Endothelial cell of umbilical vein (primary cell): Measurements from ENCODE around the gene MTSS2. TPM values are rescaled to one million over a fixed set of nuclear protein-coding genes. Genes with fewer than 3 reads are reported as not detected.

Source experiments
- BruUV-seq: library from RNA; stranded (reverse); fragments of 400-500 nt; replicated peaks from 2 replicates; lab custom pipeline; 2021; lab: Mats Ljungman, UMichigan
- CTCF ChIA-PET: fragments of 300-600, 350-600 bp; sonication (Branson Sonifier 250); formaldehyde crosslinking; loops from one replicate; lab custom pipeline; 2021; ENCODE audit warnings: antibody characterized with exemption, inconsistent platforms; lab: Charles Lee
- POLR2A ChIA-PET: fragments of 300-600, 350-600 bp; sonication (Branson Sonifier 250); formaldehyde crosslinking; loops from one replicate; lab custom pipeline; 2021; ENCODE audit warnings: antibody characterized with exemption, inconsistent platforms; lab: Charles Lee
- DNase-seq: peaks from one replicate; pipeline ENCODE4 v3.0.0-alpha.2; 2011; ENCODE audit warnings: low read depth, low spot score
- FAIRE-seq: peaks from 2 replicates; lab custom pipeline; 2011; peaks lifted over from hg19 to GRCh38; lab: Jason Lieb, UNC
- H2AFZ ChIP-seq: 2 replicates; pipeline ENCODE4 v1.6.0; 2012; ENCODE audit warnings: low read depth, low read length, control low read depth, inconsistent platforms
- H3K27ac ChIP-seq: 2 replicates; pipeline ENCODE4 v1.5.1; 2011; ENCODE audit warnings: low read depth, mild to moderate bottlenecking, control low read depth, low read length, moderate library complexity; ENCODE audit not compliant: insufficient read depth
- H3K27me3 ChIP-seq, 2 experiments: 2 replicates each; pipeline versions ENCODE4 v1.6.0 to v1.6.1; 2011; ENCODE audit warnings: low read length in 2 of 2, mixed read lengths in 1 of 2; ENCODE audit not compliant: control insufficient read depth in 2 of 2, insufficient read depth in 2 of 2
- H3K36me3 ChIP-seq, 2 experiments: 2 replicates in 1 of 2; 3 replicates in 1 of 2; pipeline ENCODE4 v1.5.1; 2011; ENCODE audit warnings: low read length in 2 of 2, mild to moderate bottlenecking in 1 of 2, moderate library complexity in 1 of 2; ENCODE audit not compliant: control insufficient read depth in 2 of 2, insufficient read depth in 2 of 2; ENCODE audit errors: extremely low read depth in 1 of 2
- H3K4me1 ChIP-seq: 3 replicates; pipeline ENCODE4 v1.5.1; 2011; ENCODE audit warnings: mild to moderate bottlenecking, low read length; ENCODE audit not compliant: control insufficient read depth, insufficient read depth; ENCODE audit errors: extremely low read depth
- H3K4me2 ChIP-seq: 2 replicates; pipeline ENCODE4 v1.6.1; 2011; ENCODE audit warnings: low read length, control low read depth, mixed read lengths; ENCODE audit not compliant: insufficient read depth
- H3K4me3 ChIP-seq, 3 experiments: fragments of 200-600 bp in 1 of 3; sonication (generic), shearing (Covaris generic) in 1 of 3; replicated peaks in 1 of 3; 2 replicates each; pipeline ENCODE4 v1.5.1; 2011 to 2016; ENCODE audit warnings: control low read depth in 3 of 3, low read length in 3 of 3, mild to moderate bottlenecking in 2 of 3, inconsistent platforms in 1 of 3, low read depth in 1 of 3, moderate library complexity in 1 of 3; ENCODE audit not compliant: insufficient read depth in 1 of 3
- H3K79me2 ChIP-seq: 2 replicates; pipeline ENCODE4 v1.6.0; 2012; ENCODE audit warnings: low read length, inconsistent platforms; ENCODE audit not compliant: control insufficient read depth, insufficient read depth
- H3K9ac ChIP-seq: replicated peaks from 2 replicates; pipeline ENCODE3; 2011; ENCODE audit warnings: low read length, control low read depth; ENCODE audit not compliant: insufficient read depth; ENCODE audit errors: extremely low read depth
- H3K9me1 ChIP-seq: replicated peaks from 3 replicates; pipeline ENCODE4 v1.6.0; 2011; ENCODE audit warnings: mild to moderate bottlenecking, low read length; ENCODE audit not compliant: control insufficient read depth, insufficient read depth; ENCODE audit errors: extremely low read depth
- H3K9me3 ChIP-seq: replicated peaks from 2 replicates; pipeline ENCODE4 v1.5.1; 2012; ENCODE audit warnings: low read length, inconsistent platforms; ENCODE audit not compliant: control insufficient read depth, insufficient read depth
- H4K20me1 ChIP-seq: replicated peaks from 2 replicates; pipeline ENCODE3; 2011; ENCODE audit warnings: mild to moderate bottlenecking, low read length; ENCODE audit not compliant: control insufficient read depth, insufficient read depth; ENCODE audit errors: extremely low read depth
- EZH2 ChIP-seq: IDR thresholded peaks from 2 replicates; pipeline ENCODE4 v1.6.1; 2012; ENCODE audit warnings: borderline replicate concordance, low read depth, mild to moderate bottlenecking, moderate library complexity, low read length, inconsistent platforms; ENCODE audit not compliant: severe bottlenecking
- FOS ChIP-seq: IDR thresholded peaks from 2 replicates; pipeline ENCODE4 v1.6.1; 2011; ENCODE audit warnings: mild to moderate bottlenecking, low read length, moderate library complexity, borderline replicate concordance; ENCODE audit not compliant: insufficient read depth
- GATA2 ChIP-seq: IDR thresholded peaks from 2 replicates; pipeline ENCODE4 v1.7.0; 2011; ENCODE audit warnings: low read depth, mild to moderate bottlenecking, moderate library complexity, mixed read lengths, low read length; ENCODE audit not compliant: insufficient read length, insufficient read depth
- JUN ChIP-seq: IDR thresholded peaks from 2 replicates; pipeline ENCODE4 v1.6.1; 2011; ENCODE audit warnings: borderline replicate concordance, low read depth; ENCODE audit not compliant: insufficient read length, insufficient read depth
- MYC ChIP-seq: IDR thresholded peaks from one replicate; pipeline ENCODE4 v1.6.1; 2011; ENCODE audit warnings: mild to moderate bottlenecking, low read depth, low read length
- POLR2A ChIP-seq: IDR thresholded peaks from 2 replicates; pipeline ENCODE4 v1.6.1; 2012; ENCODE audit warnings: low read depth, mild to moderate bottlenecking, control low read depth, low read length
- POLR2AphosphoS5 ChIP-seq: IDR thresholded peaks from 2 replicates; pipeline ENCODE4 v1.6.1; 2012; ENCODE audit warnings: low read depth, mild to moderate bottlenecking, control low read depth, low read length, moderate library complexity; ENCODE audit not compliant: insufficient read depth
- dilution Hi-C: fragments of 300-500 bp; cut with MboI; formaldehyde crosslinking; loops from one replicate; pipeline ENCODE4 v1.15.0; 2019; ENCODE audit warnings: low sequenced_read_pairs; ENCODE audit not compliant: extremely low pct_ligation_motif_present
- intact Hi-C: fragments of 100-400 bp; cut with micrococcal nuclease; formaldehyde crosslinking; loops from one replicate; pipeline ENCODE4 v1.10.0; 2022
- polyA plus RNA-seq, 4 experiments: library from polyadenylated mRNA; depleted of rRNA in 3 of 4; stranded (reverse) in 3 of 4; unstranded in 1 of 4; fragments of >200 nt; gene quantifications; 2 replicates each; pipeline versions ENCODE4 v1.2.1 to v1.2.3, GENCODE V29; 2011 to 2012; ENCODE audit warnings: missing spikeins in 1 of 4
- total RNA-seq: library from RNA; stranded (reverse); gene quantifications from 2 replicates; pipeline ENCODE4 v1.2.3, GENCODE V29; 2021
- TF ChIP-seq, protein P1 (sequence below): IDR thresholded peaks from 2 replicates; pipeline ENCODE4 v1.6.1; 2011; ENCODE audit not compliant: insufficient read depth, insufficient read length
- TF ChIP-seq, protein P2 (sequence below), 2 donors: IDR thresholded peaks; 1 replicate in 1 of 2; 2 replicates in 1 of 2; pipeline ENCODE4 v1.5.1; 2011; ENCODE audit warnings: low read length in 2 of 2, mild to moderate bottlenecking in 2 of 2, moderate library complexity in 2 of 2, control low read depth in 1 of 2, inconsistent platforms in 1 of 2, low read depth in 1 of 2; ENCODE audit not compliant: insufficient read depth in 1 of 2; ENCODE audit errors: extremely low read depth in 1 of 2

The MTSS2 gene
- total and polyA plus RNA-seq, 2 donors (not counting 3 experiments of a cell fraction or from before 2014, with no cell fraction given): 38.4 to 42.3 TPM

DNA sequence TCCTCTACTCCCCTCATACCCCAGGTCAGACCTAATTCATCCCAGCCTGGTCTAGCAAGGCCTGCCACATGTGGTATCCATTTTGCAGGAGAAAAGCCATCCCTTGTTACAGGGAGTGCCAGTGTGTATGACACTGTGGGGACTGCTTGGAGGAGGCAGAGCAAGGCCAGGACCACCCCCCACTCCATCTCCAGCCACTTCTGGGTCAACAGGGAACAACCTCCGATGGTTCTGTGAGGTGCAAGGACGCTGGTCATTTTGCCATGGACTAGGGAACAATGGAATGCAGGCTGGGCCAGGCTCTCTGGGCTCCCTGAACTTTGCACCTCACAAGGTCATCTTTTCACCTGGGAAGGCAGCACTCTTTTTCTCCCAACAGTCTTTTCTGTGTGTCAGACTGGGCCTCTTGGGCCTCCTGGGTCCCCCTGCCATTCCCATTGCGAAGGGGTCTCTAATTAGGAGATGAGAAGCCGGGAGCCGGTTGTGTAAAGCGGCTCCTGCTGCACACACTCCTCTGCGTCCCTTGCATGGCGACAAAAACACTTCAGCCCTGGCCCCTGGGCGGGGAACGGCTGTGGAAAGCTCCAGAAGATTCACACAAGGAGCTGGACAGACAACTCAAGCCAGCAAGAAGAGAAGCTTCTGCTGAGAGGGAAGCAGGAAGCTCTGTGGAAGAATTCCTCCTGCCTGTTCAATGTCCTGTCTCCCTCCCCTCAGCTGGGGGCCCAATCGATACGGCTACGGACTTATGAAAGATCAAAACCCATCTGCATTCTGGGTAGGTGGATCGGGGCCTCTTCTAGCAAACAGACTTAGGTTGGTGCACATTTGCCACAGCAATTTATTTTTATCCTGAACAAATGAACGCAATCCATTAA, 38.5 kb upstream of the MTSS2 start:
- no peaks in the 10 kb centered on the region for H3K9me3 ChIP-seq

More for the DNA sequence above, 38.5 kb upstream of the MTSS2 start:
- dilution Hi-C loops (no loop called here), intact Hi-C loops (no loop called here)
- no TSS peak for BruUV-seq
- Histone ChIP-seq H3K4me3 (no peak overlapping the region), H3K27ac (no peak overlapping the region), H4K20me1 (no peaks in the 10 kb centered on the region), H3K79me2 (no peaks in the 10 kb centered on the region), H3K9me1 (no peaks in the 10 kb centered on the region), H3K27me3 (no peaks in the 10 kb centered on the region), H3K36me3 (peaks cover 0 to 10% of the 10 kb centered on the region in 2 experiments), H3K4me2 (no peak overlapping the region), H3K4me1 (no peaks in the 10 kb centered on the region), H3K9ac (no peak overlapping the region), H2AFZ (no peak overlapping the region)
- FAIRE-seq: no peak
- DNase-seq: no peak
- ChIA-PET POLR2A (no interaction called here), CTCF (interaction anchor here (0.9 to 1.8 kb wide), 3 partner anchors 11 to 47 kb away, joined by 3 to 8 read pairs (median 5); no protein-coding TSS in a partner anchor)
- TF ChIP-seq GATA2 (no peak), FOS (no peak), MYC (no peak), POLR2A (no peak), EZH2 (no peak), JUN (no peak), POLR2AphosphoS5 (no peak)
- TF ChIP-seq, protein P1, sequence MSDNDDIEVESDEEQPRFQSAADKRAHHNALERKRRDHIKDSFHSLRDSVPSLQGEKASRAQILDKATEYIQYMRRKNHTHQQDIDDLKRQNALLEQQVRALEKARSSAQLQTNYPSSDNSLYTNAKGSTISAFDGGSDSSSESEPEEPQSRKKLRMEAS: no peak
- TF ChIP-seq, protein P2, sequence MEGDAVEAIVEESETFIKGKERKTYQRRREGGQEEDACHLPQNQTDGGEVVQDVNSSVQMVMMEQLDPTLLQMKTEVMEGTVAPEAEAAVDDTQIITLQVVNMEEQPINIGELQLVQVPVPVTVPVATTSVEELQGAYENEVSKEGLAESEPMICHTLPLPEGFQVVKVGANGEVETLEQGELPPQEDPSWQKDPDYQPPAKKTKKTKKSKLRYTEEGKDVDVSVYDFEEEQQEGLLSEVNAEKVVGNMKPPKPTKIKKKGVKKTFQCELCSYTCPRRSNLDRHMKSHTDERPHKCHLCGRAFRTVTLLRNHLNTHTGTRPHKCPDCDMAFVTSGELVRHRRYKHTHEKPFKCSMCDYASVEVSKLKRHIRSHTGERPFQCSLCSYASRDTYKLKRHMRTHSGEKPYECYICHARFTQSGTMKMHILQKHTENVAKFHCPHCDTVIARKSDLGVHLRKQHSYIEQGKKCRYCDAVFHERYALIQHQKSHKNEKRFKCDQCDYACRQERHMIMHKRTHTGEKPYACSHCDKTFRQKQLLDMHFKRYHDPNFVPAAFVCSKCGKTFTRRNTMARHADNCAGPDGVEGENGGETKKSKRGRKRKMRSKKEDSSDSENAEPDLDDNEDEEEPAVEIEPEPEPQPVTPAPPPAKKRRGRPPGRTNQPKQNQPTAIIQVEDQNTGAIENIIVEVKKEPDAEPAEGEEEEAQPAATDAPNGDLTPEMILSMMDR (IDR thresholded peaks at IDR 0.05; ENCODE audit: extremely low read depth in 1 of 2, insufficient read depth in 1 of 2, low read depth in 1 of 2, low read length in 2 of 2): no peak
